Cardiac fibroblast (primary cell): ENCODE data around the gene CAMTA1.

Source experiments
- DNase-seq, 2 donors: peaks; one replicate each; pipeline versions ENCODE4 v3.0.0 to v3.0.0-alpha.2; 2010; ENCODE audit warnings: low read depth in 2 of 2
- H3K4me3 ChIP-seq, 2 donors: replicated peaks in 1 of 2; 1 replicate in 1 of 2; 2 replicates in 1 of 2; pipeline ENCODE4 v1.5.1; 2011; ENCODE audit warnings: low read depth in 2 of 2, low read length in 2 of 2, mild to moderate bottlenecking in 2 of 2, moderate library complexity in 1 of 2
- CTCF ChIP-seq: IDR thresholded peaks from one replicate; pipeline ENCODE4 v1.5.1; 2011; ENCODE audit warnings: low read depth, mild to moderate bottlenecking, low read length, inconsistent platforms

CAMTA1 gene

GRCh38 chr1:7747605-7748004, 962.4 kb downstream of the CAMTA1 start:
- TF ChIP-seq CTCF = no peak
- no peak for DNase-seq
- H3K4me3 ChIP-seq = no peak overlapping the region

- no peak for DNase-seq
- no peak for TF ChIP-seq CTCF
These were observed 963.9 kb downstream of the CAMTA1 start for GRCh38 chr1:7749126-7749525.

GRCh38 chr1:7751174-7751573, 965.9 kb downstream of the CAMTA1 start:
- no peak for DNase-seq
- H3K4me3 ChIP-seq = no peak overlapping the region
- no peak for TF ChIP-seq CTCF

More at GRCh38 chr1:7749126-7749525, 963.9 kb downstream of the CAMTA1 start:
- no peak overlapping the region for H3K4me3 ChIP-seq

GRCh38 chr1:7752512-7753417, 967.5 kb downstream of the CAMTA1 start:
- peak; percentile 77 for TF ChIP-seq CTCF
- H3K4me3 ChIP-seq = peak overlapping the region in 1 of 2 donors; percentile 38
- peak; percentile 77 to 79 for DNase-seq

- DNase-seq = no peak
- TF ChIP-seq CTCF = no peak
- no peak overlapping the region for H3K4me3 ChIP-seq
These were observed 968.4 kb downstream of the CAMTA1 start for GRCh38 chr1:7753641-7754040.

- no peak for TF ChIP-seq CTCF
- no peak for DNase-seq
- no peak overlapping the region for H3K4me3 ChIP-seq
These were observed 969.0 kb downstream of the CAMTA1 start for GRCh38 chr1:7754234-7754633.
